Effector CD8-positive, alpha-beta T cell (primary cell): ENCODE data around the gene GRID2IP.
"Not testable (repeated sequence)": the region's sequence is repeated elsewhere in the genome, so short reads cannot be mapped to it uniquely, and the experiment has no call there.

Source experiments
- DNase-seq: peaks from one replicate; lab custom pipeline; 2025; lab: John Stamatoyannopoulos, UW

Gene GRID2IP

DNA sequence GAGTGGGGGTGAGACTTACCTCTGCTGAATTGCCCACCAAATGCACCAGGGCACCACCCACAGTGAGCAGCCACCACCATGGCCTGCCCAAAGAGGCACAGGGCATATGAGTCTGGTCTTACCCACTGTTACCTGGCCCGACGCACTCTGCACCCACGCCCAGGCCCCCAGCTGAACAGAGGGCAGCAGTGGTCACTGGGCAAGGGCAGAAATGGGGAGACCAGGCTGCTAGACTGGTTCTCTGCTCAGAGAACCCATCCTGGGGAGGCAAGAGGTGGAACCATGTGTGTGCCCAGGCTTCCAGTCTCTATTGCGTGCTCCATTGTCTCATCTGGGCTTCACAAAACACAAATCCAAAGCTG, 64.1 kb downstream of the GRID2IP start:
- no peak for DNase-seq

DNA sequence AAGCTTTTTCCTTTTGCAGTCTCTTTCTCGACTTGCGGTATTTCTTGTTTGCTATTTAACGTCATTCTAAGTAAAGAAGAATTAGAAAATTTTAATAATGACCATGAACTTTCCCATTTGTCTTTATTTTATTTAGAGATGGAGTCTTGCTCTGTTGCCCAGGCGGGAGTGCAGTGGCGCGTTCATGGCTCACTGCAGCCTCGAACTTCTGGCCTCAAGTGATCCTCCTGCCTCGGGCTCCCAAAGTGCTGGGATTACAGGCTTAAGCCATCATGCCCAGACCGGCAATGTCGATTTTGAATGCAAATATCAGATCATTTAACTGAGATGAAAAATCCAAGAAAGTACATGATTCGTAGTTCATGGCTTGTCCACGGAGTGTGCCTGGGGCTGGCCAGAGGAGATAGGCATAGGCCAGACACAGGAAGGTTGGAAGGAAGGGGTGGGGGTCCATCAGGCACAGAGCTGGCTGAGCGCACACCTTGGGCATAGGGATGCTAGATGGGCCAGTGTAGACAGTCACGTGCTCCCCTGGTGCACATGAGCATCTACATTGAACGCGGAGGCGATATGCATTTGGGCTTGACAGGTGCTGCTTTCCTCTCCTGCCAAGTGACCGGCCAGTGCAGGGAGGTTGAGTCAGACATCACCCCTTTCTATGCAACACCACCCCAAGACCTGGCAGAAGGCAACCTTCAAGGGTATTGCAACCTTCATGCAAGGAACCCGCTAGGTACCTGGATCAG, 64.7 kb downstream of the GRID2IP start:
- DNase-seq = no peak

DNA sequence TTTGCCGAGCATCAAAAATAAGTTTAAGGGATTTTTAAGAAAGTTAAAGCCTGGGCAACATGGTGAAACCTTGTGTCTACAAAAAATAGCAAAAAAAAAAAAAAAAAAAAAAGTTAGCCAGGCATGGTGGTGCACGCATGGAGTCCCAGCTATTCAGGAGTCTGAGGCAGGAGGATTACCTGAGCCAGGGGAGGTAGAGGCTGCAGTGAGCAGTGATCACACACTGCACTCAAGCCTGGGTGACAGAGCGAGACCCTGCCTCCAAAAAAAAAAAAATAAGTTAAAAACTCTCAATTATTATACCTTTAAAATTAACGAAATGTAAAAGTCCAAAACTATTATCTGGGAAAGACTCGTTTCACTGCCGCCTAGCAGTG, 68.5 kb downstream of the GRID2IP start:
- no peak for DNase-seq

DNA sequence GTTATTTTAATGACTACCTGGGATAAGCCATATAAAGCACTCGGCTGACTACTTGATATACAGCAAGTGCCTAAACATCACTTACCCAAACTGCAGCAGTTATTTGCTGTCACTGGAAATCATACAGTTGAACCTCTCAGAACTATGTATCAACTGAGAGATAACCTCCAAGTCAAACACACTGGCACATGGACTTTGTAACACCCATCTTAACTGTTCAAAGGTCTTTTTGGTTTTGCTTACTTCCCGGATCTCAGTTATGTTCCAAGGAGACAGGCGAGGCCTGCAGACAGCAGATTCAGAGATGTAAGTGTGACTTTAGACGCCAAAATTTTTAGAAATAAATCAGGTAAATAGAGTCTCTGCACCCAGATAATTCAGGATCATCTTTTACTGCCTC, 69.0 kb downstream of the GRID2IP start:
- no peak for DNase-seq

DNA sequence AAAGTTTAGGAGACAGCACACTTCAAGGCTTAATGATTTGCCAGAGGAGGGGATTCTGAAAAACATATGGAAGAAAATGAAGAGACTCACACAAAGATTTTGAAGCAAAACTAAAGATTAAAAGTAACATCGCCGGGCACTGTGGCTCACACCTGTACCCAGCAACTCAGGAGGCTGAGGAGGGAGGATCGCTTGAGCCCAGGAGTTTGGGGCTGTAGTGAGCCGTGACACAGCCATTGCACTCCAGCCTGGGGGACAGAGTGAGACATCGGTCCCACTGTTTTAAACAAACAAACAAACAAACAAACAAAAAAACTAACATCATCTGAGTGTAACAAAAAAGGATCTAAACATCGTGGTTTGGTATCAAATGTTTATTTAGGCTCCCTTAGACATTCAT, 69.8 kb downstream of the GRID2IP start:
- DNase-seq = no peak

DNA sequence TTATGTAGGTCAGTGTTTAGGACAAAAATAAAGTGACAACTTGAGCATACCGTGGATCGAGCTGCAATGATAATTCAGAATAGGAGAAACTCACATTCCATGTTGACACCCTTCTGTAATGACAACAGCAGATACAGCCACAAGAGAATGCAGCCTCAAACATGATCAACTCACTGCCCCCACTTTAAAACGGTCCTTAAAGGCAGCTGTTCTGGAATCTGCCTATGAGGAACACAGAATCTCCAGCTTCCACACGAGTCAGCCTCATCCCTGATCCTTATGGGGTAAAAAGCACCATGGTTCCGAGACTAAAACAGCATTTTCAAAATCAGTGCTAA, 71.0 kb downstream of the GRID2IP start:
- DNase-seq = no peak

DNA sequence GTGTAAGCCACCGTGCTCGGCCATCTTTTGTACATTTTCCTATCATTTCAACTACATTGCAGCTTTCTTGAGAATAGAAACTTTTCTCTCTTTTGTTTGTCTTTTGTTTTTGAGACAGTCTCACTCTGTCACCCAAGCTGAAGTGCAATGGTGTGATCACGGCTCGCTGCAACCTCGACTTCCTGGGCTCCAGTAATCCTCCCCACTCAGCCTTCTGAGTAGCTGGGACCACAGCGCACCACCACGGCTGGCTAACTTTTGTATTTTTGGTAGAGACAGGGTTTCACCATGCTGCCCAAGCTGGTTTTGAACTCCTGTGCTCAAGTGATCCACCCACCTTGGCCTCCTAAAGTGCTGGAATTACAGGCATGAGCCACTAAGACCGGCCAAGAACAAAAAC, 72.2 kb downstream of the GRID2IP start:
- no peak for DNase-seq

DNA sequence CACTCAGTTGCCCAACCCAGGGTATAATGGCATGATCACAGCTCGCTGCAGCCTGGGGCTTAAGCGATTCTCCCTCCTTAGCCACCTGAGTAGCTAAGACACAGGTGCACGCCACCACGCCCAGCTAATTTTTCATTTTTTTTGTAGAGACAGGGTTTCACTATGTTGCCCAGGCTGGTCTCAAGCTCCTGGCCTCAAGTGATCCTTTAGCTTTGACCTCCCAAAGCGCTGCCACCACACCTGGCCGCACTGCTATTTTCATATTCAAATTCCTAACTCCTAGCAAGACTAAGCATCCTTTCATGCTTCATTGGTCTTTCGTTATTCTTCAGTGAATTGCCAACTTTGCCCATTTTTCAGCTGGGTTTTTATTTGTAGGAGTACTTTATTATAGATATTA, 73.1 kb downstream of the GRID2IP start:
- no peak for DNase-seq

DNA sequence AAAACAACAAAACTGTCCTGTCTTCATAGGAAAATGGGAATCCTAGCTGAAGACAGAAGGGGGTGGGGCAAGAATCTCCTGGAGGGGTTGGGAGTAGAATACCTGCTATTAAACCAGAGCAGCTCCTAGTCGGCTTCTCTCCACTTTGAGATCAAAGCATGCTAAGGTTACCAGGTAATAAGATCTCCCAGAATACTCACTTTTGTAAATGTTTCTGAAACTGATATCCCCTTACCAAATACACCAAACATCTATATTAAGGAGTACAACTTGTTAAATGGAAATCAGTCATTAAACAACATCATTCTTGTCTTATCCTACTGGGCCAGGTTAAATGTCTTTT, 74.0 kb downstream of the GRID2IP start:
- DNase-seq = no peak

DNA sequence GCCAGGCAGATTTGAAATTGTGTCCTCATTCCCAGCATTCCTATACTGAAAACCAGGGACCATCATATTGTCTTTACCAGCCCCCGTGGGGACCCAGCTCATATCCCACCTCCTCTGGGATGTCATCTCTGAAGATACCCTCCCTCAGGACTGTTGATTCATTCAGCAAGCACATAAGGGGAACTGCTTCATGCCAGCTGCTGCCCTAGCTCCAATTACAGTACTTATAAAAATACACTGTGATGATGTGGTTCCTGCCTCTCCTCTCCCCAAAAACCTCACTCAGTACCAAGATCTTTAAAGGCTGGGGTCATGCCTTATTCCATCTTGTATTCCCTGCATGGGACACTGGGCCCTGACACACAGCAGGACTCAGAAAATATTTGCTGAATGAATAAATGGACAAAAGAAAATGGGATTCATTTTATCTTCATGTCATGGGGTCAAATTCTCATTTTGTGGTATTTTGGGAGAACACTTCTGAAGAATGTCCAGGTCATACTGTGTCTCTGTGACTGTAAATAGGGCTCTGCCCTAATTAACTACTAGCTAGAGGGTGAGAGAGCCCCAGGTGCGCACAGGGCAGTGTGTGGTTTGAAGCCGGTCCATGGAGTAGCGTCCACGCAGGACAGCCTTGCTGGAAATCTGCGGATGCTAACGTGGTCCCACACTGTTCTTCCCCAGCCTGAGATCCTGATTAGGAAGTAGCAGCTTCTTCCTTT, 74.5 kb downstream of the GRID2IP start:
- DNase-seq = no peak

DNA sequence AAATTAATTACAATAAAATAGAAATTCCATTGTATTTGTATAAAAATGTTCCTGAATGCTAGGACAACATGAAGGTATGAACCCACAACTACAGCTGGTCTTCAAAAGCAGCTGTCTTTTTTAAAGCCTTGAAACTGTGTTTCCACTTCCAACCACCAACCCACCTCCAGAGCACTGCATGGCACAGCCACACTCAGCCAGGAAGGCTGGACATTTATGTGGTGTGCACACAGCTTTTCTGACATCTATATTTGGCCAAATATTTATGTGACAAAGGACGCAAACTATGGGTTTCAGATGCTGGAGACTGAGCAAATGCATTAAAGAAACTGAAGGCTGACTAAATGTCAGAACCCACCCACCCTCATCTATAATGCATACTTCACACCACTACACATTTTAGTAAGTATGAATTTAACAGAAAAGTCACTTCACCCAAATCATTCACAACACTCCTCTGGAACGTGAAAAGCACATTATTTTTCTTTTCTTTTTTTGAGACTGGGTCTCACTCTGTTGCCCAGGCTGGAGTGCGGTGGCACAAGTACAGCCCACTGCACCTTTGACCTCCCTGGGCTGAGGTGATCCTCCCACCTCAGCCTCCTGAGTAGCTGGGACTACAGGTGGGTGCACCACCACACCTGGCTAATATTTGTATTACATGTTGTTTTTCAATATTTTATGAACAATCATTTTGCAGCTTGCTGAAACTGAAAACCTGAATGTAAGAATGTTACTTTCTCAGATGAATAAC, 75.7 kb downstream of the GRID2IP start:
- no peak for DNase-seq

DNA sequence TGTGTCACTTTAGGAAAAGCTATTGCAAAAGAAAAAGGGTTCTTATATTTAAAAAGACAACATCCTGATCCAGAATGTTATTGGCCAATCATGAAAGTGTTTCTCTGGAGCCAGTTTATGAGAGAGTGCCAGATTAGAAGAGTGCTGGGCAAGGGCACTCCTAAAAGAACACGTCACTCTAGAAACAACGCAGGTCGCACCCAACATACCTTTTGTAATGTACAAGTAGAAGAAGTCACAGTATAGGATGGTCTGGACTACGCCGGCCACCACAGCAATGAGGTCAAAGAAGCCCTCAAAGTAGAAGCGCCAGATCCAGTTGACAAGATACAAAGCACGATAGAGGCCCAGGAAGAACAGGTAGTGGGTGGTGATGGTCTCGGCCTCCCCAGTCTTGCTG, 85.4 kb downstream of the GRID2IP start:
- no peak for DNase-seq

DNA sequence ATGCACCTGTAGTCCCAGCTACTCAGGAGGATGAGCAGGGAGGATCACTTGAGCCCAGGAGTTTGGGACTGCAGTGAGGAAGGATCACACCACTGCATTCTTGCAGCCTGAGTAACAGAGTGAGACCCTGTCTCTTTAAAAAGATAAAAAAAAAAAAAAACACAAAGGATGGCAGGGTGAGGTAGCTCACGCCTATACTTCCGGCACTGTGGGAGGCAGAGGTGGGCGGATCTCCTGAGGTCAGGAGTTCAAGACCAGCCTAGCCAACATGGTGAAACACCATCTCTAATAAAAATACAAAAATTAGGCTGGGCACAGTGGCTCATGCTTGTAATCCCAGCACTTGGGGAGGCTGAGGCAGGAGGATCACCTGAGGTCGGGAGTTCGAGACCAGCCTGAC, 87.7 kb downstream of the GRID2IP start:
- DNase-seq = not testable (repeated sequence)

DNA sequence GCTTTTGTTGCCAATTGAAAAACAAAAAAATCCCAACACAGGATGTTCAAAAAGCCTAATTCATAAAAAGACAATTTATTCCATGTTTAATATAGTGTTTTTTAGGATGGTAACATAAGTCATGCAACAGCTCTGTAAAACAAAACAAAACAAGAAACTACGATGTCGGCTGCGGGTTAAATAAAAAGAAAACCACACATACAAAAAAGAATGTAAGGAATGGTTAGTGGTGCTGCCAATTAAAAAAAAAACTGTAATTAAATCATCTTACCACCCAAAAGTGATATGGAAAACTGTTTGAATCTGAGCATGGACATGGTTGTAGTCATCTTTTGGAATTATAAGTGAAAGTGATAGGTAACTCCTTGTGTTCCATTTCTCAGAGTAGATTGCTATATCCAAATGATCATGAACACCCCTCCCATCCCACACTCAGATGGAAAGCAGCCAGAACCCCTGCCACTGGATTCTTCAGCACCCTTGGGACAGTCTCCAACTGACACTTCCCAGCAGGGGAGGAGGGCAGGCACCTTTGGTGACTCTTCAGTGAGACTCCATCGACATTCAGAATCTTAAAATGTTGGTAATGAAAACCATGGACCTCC, 89.2 kb downstream of the GRID2IP start:
- no peak for DNase-seq

DNA sequence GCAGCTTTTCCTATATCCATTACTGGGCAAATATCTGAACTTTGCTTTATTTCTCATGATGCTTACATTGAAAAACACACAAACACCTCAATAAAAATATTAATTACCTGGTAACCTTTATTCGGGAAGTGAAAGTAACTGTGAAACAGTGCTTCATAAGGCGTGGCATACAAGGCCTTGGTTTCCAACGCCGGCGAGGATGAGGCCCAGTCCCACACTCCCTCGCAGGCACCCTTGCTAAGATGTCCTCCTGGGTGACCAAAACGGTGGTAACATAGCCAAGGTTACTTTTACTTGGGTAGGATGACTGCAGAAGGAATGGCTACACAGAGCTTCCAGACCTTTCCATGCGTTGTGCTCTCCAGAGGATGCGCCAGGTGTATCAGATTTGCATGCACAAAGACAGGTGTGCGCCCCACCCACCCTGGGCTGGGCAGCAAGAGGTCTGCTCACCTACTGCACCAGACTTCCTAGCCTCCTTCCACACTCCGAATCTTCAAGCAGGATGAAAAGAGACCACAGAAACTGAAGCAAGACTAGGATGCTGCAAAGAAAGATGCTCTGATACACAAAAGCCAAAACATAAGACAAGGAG, 90.2 kb downstream of the GRID2IP start:
- no peak for DNase-seq

DNA sequence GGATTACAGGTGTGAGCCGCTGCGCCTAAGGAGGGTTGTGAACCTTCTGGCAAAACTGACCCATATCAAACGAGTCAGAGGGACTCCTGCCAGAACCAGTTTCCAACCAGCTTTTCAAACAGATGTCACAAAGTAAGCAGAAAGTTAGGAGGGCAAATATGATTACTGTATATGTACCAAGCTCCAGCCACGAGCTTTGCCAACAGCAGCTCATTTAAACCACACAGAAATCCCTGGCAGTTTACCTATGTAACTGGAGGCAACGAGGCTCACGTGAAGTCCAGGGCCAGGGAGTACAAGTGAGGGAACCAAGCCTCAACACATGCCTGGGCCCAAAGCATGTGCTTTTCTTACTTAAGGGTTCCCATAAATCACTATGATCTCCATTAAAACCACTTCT, 91.0 kb downstream of the GRID2IP start:
- DNase-seq = no peak

DNA sequence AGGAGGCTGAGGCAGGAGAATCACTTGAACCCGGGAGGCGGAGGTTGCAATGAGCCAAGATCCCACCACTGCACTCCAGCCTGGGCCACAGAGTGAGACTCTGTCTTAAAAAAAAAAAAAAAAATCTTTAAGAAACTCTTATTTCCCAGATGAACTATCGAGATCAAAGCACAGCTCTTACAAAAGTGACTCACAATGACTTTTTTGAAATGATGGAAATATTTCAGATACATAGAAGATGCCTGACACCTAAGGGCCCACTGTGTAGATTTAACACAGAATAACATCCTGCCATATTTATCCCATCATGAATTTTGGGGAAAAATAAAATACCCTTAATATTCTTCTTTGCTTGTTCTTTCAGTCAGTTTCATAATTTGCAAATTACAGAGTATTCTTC, 92.6 kb downstream of the GRID2IP start:
- DNase-seq = not testable (repeated sequence)

DNA sequence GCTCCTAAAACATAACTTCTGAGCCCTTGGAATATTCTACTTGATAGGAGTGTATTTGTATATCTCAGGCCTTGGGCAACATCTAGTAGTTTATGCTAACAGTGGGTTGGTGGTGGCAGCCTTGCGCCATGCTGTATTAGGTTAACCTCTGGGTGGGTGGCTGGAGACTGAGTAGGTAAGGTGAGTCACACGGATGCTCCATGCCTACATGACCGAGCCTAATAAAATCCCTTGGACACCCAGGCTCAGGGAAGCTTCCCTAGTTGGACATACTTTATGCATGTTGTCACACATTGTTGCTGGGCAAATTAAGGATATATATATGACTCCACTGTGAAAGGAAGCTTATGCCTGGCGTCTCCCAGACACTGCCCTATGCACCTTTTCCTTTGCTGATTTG, 97.5 kb downstream of the GRID2IP start:
- no peak for DNase-seq

DNA sequence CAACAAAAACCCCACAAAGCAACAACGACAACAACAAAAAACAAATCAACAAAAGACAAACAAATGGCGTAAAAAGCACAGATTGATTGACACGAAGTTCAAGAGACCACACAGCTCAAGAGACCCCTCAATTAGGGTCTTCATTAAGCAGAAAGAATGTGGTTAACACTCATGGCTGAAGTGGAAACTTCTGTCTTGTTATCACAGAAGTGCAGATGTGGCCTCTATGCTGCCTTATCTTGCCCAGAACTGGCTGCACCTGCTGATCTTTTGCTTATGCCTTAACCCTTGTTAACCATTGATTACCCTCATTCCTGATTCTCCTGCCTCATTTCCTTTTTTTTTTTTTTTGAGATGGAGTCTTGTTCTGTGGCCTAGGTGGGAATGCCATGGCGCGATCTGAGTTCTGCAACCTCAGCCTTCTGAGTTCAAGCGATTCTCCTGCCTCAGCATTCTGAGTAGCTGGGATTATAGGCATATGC, 100.0 kb downstream of the GRID2IP start:
- DNase-seq = no peak

DNA sequence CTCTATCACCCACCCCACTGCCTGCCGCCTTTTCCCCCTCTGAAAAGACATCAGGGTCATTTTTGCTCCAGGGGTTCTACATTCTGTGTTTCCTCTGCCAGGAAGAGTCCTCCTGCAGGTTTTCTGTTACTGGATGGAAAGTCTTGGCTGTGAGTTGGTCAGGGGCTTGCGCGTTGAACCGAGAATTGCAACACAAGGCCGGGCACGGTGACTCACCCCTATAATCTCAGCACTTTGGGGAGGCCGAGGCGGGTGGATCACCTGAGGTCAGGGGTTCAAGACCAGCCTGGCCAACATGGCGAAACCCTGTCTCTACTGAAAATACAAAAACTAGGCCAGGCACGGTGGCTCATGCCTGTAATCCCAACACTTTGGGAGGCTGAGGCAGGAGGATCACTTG, 100.7 kb downstream of the GRID2IP start:
- not testable (repeated sequence) for DNase-seq

DNA sequence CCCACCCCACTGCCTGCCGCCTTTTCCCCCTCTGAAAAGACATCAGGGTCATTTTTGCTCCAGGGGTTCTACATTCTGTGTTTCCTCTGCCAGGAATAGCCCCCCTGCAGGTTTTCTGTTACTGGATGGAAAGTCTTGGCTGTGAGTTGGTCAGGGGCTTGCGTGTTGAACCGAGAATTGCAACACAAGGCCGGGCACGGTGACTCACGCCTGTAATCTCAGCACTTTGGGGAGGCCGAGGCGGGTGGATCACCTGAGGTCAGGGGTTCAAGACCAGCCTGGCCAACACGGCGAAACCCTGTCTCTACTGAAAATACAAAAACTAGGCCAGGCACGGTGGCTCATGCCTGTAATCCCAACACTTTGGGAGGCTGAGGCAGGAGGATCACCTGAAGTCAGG, 101.4 kb downstream of the GRID2IP start:
- DNase-seq = not testable (repeated sequence)

DNA sequence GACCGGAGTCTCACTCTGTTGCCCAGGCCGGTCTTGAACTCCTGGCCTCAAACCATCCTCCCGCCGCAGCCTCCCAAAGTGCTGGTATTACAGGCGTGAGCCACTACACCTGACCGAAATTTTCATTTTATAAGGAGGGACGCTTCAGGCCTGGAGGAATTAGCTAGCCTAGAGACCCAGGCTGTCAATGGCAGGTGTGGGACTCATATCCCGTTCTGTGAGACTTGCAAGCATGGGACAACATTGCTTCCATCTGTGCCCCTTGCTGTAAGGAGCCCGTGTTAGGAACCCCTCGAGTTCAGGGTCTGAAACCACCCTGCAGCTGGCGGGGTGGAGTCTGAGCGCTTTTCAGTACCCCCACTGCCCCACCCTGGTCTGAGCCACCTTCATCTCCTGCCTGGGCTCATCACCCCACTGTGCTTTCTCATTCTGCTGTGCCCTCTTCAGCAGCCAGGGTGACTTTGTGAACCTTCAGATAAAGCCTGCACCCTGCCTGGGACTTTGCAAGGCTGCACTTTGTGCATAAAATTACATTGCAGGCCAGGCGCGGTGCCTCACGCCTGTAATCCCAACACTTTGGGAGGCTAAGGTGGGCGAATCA, 102.2 kb downstream of the GRID2IP start:
- no peak for DNase-seq
